Activated naive CD8-positive, alpha-beta T cell treated with anti-CD3 and anti-CD28 coated beads, Interleukin-2, amount 50 U/mL, for 16 hours (primary cell): ENCODE measurements around the gene TMEM9.

ENCODE experiments used
- DNase-seq: peaks from one replicate; pipeline ENCODE4 v3.0.0-alpha.2; 2020; ENCODE audit warnings: low read depth, low spot score

TMEM9 gene

GRCh38 chr1:201154389-201155165, at the start of gene TMEM9:
Gene TMEM9, minus strand, starts transcription at chr1:201154474. Its CDS starts 551 bp downstream, at chr1:201153923.
- DNase-seq = peak; percentile 94

- no peak for DNase-seq
These were observed 44.3 kb upstream of the TMEM9 start for GRCh38 chr1:201198598-201198997.

- no peak for DNase-seq
These were observed 39.8 kb upstream of the TMEM9 start for GRCh38 chr1:201194046-201194445.

GRCh38 chr1:201192261-201192788, 38.1 kb upstream of the TMEM9 start:
- DNase-seq = no peak

GRCh38 chr1:201191653-201192260, 37.5 kb upstream of the TMEM9 start:
- DNase-seq = no peak

- DNase-seq = no peak
These were observed 36.4 kb upstream of the TMEM9 start, which contains the start of gene IGFN1 for GRCh38 chr1:201190624-201191051. Gene IGFN1, plus strand, starts transcription at chr1:201190824. Its CDS starts 2,470 bp downstream, at chr1:201193294.

GRCh38 chr1:201190005-201190404, 35.7 kb upstream of the TMEM9 start:
- no peak for DNase-seq

GRCh38 chr1:201189085-201189484, 34.8 kb upstream of the TMEM9 start:
- no peak for DNase-seq

GRCh38 chr1:201186192-201186591, 31.9 kb upstream of the TMEM9 start:
- no peak for DNase-seq

- no peak for DNase-seq
These were observed 31.4 kb upstream of the TMEM9 start for GRCh38 chr1:201185527-201186128.

GRCh38 chr1:201185123-201185453, 30.8 kb upstream of the TMEM9 start:
- DNase-seq = no peak

GRCh38 chr1:201184307-201185122, 30.2 kb upstream of the TMEM9 start:
- no peak for DNase-seq

- DNase-seq = no peak
These were observed 29.5 kb upstream of the TMEM9 start for GRCh38 chr1:201183753-201184152.

- no peak for DNase-seq
These were observed 28.9 kb upstream of the TMEM9 start for GRCh38 chr1:201183209-201183608.

- no peak for DNase-seq
These were observed 27.5 kb upstream of the TMEM9 start for GRCh38 chr1:201181726-201182125.

- DNase-seq = no peak
These were observed 27.0 kb upstream of the TMEM9 start for GRCh38 chr1:201181323-201181722.

GRCh38 chr1:201180901-201181300, 26.6 kb upstream of the TMEM9 start:
- no peak for DNase-seq

- DNase-seq = no peak
These were observed 25.9 kb upstream of the TMEM9 start for GRCh38 chr1:201180141-201180540.

GRCh38 chr1:201178718-201179117, 24.4 kb upstream of the TMEM9 start:
- no peak for DNase-seq

- no peak for DNase-seq
These were observed 22.7 kb upstream of the TMEM9 start for GRCh38 chr1:201176940-201177339.

GRCh38 chr1:201175820-201176500, 21.7 kb upstream of the TMEM9 start:
- DNase-seq = no peak
